Measurements from ENCODE around the gene TTLL5. TPM values are rescaled to one million over a fixed set of nuclear protein-coding genes. Genes with fewer than 3 reads are reported as not detected.

Gene TTLL5
- total RNA-seq, 1 donor from 2014 or later = 51.9 TPM

DNA sequence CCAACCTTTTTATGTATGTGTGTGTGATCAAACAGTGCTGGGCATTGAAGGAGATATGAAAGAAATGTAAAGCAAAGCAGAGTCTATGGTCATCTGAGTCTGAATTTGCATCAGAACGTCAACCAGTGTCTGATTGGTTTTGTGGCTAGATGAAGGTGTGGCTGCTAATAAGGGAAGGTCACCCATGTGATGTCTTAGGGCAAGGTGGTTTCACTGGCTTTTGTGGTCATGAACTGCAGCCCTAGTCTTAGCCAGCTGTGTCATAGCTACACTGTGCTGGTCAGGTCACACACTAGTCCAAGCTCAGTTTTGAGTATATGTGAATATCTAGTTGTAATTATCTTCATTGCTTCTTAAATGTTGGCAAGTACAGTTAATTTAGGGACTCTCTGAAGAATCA is 214.9 kb downstream of the TTLL5 start:
- Mint-ChIP-seq H3K9me3 (ENCODE audit: low read depth) (no peaks in the 10 kb centered on the region), H3K4me3 (ENCODE audit: low read depth) (no peak overlapping the region), H3K36me3 (ENCODE audit: insufficient read depth) (peaks cover 6% of the 10 kb centered on the region), H3K27me3 (no peaks in the 10 kb centered on the region), H3K4me1 (ENCODE audit: low read depth) (peaks cover 14% of the 10 kb centered on the region), H3K27ac (no peak overlapping the region)
- DNase-seq (ENCODE audit: low spot score, unreplicated experiment) = no peak
- TF ChIP-seq, protein P1, sequence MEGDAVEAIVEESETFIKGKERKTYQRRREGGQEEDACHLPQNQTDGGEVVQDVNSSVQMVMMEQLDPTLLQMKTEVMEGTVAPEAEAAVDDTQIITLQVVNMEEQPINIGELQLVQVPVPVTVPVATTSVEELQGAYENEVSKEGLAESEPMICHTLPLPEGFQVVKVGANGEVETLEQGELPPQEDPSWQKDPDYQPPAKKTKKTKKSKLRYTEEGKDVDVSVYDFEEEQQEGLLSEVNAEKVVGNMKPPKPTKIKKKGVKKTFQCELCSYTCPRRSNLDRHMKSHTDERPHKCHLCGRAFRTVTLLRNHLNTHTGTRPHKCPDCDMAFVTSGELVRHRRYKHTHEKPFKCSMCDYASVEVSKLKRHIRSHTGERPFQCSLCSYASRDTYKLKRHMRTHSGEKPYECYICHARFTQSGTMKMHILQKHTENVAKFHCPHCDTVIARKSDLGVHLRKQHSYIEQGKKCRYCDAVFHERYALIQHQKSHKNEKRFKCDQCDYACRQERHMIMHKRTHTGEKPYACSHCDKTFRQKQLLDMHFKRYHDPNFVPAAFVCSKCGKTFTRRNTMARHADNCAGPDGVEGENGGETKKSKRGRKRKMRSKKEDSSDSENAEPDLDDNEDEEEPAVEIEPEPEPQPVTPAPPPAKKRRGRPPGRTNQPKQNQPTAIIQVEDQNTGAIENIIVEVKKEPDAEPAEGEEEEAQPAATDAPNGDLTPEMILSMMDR (IDR thresholded peaks at IDR 0.05; ENCODE audit: unreplicated experiment) = no peak

DNA sequence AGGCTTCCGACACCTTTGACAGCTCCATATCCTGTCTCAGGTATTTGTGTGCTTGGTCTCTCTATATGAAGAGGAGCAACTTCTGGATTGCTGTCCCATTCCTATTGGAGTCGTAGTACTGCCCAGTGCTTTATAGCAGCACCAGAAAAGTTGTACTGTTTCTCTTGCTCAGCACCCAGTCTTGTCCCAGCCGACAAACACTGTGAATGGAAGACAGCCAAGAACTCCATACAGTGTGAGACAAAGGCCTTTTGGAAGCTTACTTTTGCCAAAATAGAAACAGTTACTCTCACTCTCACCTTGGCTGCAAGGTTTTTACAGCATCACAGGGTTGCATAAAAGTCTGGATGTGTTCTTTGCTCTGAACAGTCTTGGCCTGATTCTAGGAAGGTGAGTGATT is 215.5 kb downstream of the TTLL5 start:
- H3K4me3 Mint-ChIP-seq (ENCODE audit: low read depth) = no peak overlapping the region
- peaks cover 6% of the 10 kb centered on the region for H3K36me3 Mint-ChIP-seq (ENCODE audit: insufficient read depth)
- TF ChIP-seq, protein P1 (IDR thresholded peaks at IDR 0.05; ENCODE audit: unreplicated experiment) = no peak
- DNase-seq (ENCODE audit: low spot score, unreplicated experiment) = no peak
- H3K27me3 Mint-ChIP-seq = no peaks in the 10 kb centered on the region
- no peak overlapping the region for H3K27ac Mint-ChIP-seq
- H3K9me3 Mint-ChIP-seq (ENCODE audit: low read depth) = no peaks in the 10 kb centered on the region
- peaks cover 8% of the 10 kb centered on the region for H3K4me1 Mint-ChIP-seq (ENCODE audit: low read depth)

DNA sequence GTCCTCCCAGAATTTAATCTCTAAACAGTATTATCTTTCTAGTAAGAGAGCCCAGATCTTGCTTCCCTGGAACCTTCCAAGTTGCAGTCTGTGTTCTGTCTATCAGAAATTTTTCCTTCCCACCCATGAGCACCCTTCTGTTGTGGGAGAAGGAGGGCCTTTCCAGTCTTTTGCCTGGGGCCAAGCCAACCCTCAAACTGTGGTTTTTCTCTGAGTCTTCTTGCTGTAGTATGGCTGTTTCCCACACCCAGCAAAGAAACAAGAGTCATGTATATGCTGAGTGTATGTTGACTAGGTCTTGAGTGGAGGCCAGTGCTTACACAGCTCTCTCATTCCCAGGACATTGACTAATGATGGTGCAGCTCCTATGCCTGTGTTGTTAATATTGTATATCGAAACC is 216.2 kb downstream of the TTLL5 start:
- TF ChIP-seq, protein P1 (IDR thresholded peaks at IDR 0.05; ENCODE audit: unreplicated experiment) = no peak
- Mint-ChIP-seq H3K27ac (no peak overlapping the region), H3K27me3 (no peaks in the 10 kb centered on the region), H3K9me3 (ENCODE audit: low read depth) (no peaks in the 10 kb centered on the region), H3K4me3 (ENCODE audit: low read depth) (no peak overlapping the region), H3K4me1 (ENCODE audit: low read depth) (peaks cover 4% of the 10 kb centered on the region), H3K36me3 (ENCODE audit: insufficient read depth) (peaks cover 6% of the 10 kb centered on the region)
- no peak for DNase-seq (ENCODE audit: low spot score, unreplicated experiment)

DNA sequence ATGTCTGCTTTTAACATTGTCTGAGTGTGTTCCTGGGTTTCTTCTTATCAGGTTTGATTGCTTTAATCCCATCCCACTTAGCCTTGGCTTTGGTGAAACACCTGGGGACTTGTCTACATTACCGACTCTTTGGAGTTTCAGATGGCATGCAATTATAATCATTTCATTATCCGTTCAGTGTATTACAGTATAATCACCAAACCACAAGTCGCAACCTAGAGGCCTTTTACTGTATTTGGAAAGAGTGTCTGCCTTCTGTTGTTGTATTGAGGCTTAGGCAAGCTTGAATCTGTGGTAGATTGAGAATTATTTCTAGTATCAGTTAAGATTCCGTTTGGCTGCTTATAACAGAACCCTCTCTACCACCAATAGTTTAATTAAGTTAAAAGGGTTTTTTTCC is 216.8 kb downstream of the TTLL5 start:
- Mint-ChIP-seq H3K9me3 (ENCODE audit: low read depth) (no peaks in the 10 kb centered on the region), H3K4me3 (ENCODE audit: low read depth) (no peak overlapping the region), H3K27ac (no peak overlapping the region), H3K4me1 (ENCODE audit: low read depth) (peaks cover 4% of the 10 kb centered on the region), H3K36me3 (ENCODE audit: insufficient read depth) (peaks cover 6% of the 10 kb centered on the region), H3K27me3 (no peaks in the 10 kb centered on the region)
- DNase-seq (ENCODE audit: low spot score, unreplicated experiment) = no peak
- TF ChIP-seq, protein P1 (IDR thresholded peaks at IDR 0.05; ENCODE audit: unreplicated experiment) = no peak

DNA sequence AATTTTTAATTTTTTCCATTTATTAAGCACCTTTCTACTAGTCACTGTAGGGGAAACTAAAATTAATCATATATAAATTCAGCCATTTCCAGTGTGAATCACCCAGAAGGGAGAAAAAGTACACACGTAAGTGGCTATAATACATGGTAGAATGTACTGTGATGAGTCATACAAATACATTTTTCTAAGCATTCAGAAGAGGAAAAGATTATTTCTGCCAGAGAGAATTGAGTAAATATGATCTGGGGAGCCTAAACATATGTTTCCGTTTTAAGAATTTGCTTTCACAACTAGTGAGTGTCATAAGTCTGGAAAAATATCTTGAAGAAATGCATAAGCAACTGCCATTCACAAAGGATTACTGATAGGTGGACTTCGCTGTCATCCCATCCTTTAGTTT is 218.0 kb downstream of the TTLL5 start:
- Mint-ChIP-seq H3K4me1 (ENCODE audit: low read depth) (peaks cover 4% of the 10 kb centered on the region), H3K27me3 (no peaks in the 10 kb centered on the region), H3K9me3 (ENCODE audit: low read depth) (no peaks in the 10 kb centered on the region), H3K36me3 (ENCODE audit: insufficient read depth) (peaks cover 2% of the 10 kb centered on the region), H3K4me3 (ENCODE audit: low read depth) (no peak overlapping the region), H3K27ac (no peak overlapping the region)
- DNase-seq (ENCODE audit: low spot score, unreplicated experiment) = no peak
- TF ChIP-seq, protein P1 (IDR thresholded peaks at IDR 0.05; ENCODE audit: unreplicated experiment) = no peak
